Smooth muscle cell (in vitro differentiated cells): Measurements from ENCODE around the gene KRCC1. TPM values are rescaled to one million over a fixed set of nuclear protein-coding genes. Genes with fewer than 3 reads are reported as not detected.

Experiments
- DNase-seq: peaks from one replicate; lab custom pipeline; 2025; ENCODE audit not compliant: unreplicated experiment; lab: John Stamatoyannopoulos, UW
- H2AFZ ChIP-seq: fragments of 200-600 bp; sonication (generic); 2 replicates; pipeline ENCODE4 v1.6.0; 2016; ENCODE audit warnings: antibody characterized with exemption, low read depth, mild to moderate bottlenecking
- H3F3A ChIP-seq: fragments of 200-600 bp; sonication (generic); 2 replicates; pipeline ENCODE4 v1.6.0; 2017; ENCODE audit warnings: antibody characterized with exemption, low read depth
- H3K27ac ChIP-seq: fragments of 200-600 bp; sonication (generic); 2 replicates; pipeline ENCODE4 v1.5.1; 2016; ENCODE audit warnings: low read depth, mild to moderate bottlenecking
- H3K27me3 ChIP-seq: fragments of 200-600 bp; sonication (generic); 2 replicates; pipeline ENCODE4 v1.6.1; 2016; ENCODE audit warnings: low read depth, mild to moderate bottlenecking
- H3K36me3 ChIP-seq: fragments of 200-600 bp; sonication (generic); 2 replicates; pipeline ENCODE4 v1.5.1; 2016; ENCODE audit warnings: low read depth
- H3K4me1 ChIP-seq: fragments of 200-600 bp; sonication (generic); 2 replicates; pipeline ENCODE4 v1.5.1; 2016; ENCODE audit warnings: low read depth
- H3K4me2 ChIP-seq: fragments of 200-600 bp; sonication (generic); 2 replicates; pipeline ENCODE4 v1.6.0; 2016; ENCODE audit warnings: mild to moderate bottlenecking
- H3K4me3 ChIP-seq: fragments of 200-600 bp; sonication (generic); 2 replicates; pipeline ENCODE4 v1.5.1; 2016; ENCODE audit warnings: mild to moderate bottlenecking
- H3K79me2 ChIP-seq: fragments of 200-600 bp; sonication (generic); 2 replicates; pipeline ENCODE4 v1.6.0; 2016; ENCODE audit warnings: low read depth, mild to moderate bottlenecking
- H3K9ac ChIP-seq: fragments of 200-600 bp; sonication (generic); 2 replicates; pipeline ENCODE4 v1.6.0; 2016; ENCODE audit warnings: low read depth
- H3K9me3 ChIP-seq: fragments of 200-600 bp; sonication (generic); replicated peaks from 2 replicates; pipeline ENCODE4 v1.5.1; 2016; ENCODE audit warnings: low read depth
- H4K20me1 ChIP-seq: fragments of 200-600 bp; sonication (generic); 2 replicates; pipeline ENCODE4 v1.6.0; 2016; ENCODE audit warnings: low read depth
- CTCF ChIP-seq: fragments of 200-600 bp; sonication (generic); IDR thresholded peaks from 2 replicates; pipeline ENCODE4 v1.5.1; 2017; ENCODE audit warnings: borderline replicate concordance, mild to moderate bottlenecking, antibody characterized with exemption; ENCODE audit not compliant: insufficient read depth, poor library complexity, severe bottlenecking
- WGBS: methylation state at CpG from one replicate; pipeline ENCODE4 v1.1.7; 2016; ENCODE audit warnings: low lambda C conversion rate; 5-methylcytosine and 5-hydroxymethylcytosine counted together
- polyA plus RNA-seq: library from polyadenylated mRNA; unstranded; fragments of >200 nt; fragmentation: Nextera tagmentation; extraction: Ambion mirVana; gene quantifications from 2 replicates; pipeline ENCODE4 v1.2.1, GENCODE V29; 2016
- total RNA-seq: library from RNA; depleted of rRNA; stranded (reverse); fragments of >200 nt; gene quantifications from 2 replicates; pipeline ENCODE4 v1.2.3, GENCODE V29; 2014

KRCC1 gene
- total and polyA plus RNA-seq, 2 experiments from 2014 or later: 19.7 to 45.9 TPM

DNA sequence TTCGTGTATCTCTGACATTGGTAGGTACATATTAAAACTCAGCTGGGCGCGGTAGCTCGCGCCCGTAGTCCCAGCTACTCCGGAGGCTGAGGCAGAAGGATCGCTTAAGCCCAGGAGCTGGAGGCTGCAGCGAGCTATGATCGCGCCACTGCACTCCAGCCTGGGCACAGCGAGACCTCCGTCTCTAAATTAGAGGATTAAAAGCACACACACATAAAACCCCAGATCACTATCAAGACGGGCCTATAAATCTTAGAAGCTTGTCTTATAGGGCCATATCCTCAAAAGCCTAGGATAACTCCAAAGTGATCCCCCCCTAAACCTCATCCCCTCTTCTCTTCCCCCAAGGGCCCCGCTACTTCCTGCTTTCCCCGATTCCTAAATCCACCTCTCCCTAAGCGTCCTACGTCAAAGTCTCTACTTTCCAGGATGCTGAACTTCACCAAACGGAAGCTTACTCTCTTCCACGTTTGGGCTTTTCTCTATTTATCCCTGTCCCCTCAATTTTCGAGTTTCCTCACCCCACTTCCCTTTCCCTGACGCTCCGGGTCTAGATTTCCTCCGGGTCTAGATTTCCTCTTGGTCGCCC lies 707 bp downstream of the KRCC1 start:
- TF ChIP-seq CTCF: no peak
- Histone ChIP-seq H3K9me3 (no peaks in the 10 kb centered on the region), H3K79me2 (peaks cover 50% of the 10 kb centered on the region), H3K27ac (peak overlapping the region; percentile 94), H3F3A (no peaks in the 10 kb centered on the region), H4K20me1 (peaks cover 19% of the 10 kb centered on the region), H3K36me3 (no peaks in the 10 kb centered on the region), H3K4me3 (peak overlapping the region; percentile 98), H3K4me2 (peak overlapping the region; percentile 95), H2AFZ (peak overlapping the region; percentile 84), H3K27me3 (no peaks in the 10 kb centered on the region), H3K4me1 (peaks cover 12% of the 10 kb centered on the region), H3K9ac (peak overlapping the region; percentile 96)
- WGBS: 16% methylated on average over 25 of the region's 25 CpGs
- DNase-seq: no peak

- H3K79me2 ChIP-seq: peaks cover 58% of the 10 kb centered on the region
- H4K20me1 ChIP-seq: peaks cover 22% of the 10 kb centered on the region
- peaks cover 12% of the 10 kb centered on the region for H3K4me1 ChIP-seq
- H3K27me3 ChIP-seq: no peaks in the 10 kb centered on the region
- H2AFZ ChIP-seq: no peak overlapping the region
- no peaks in the 10 kb centered on the region for H3F3A ChIP-seq
- H3K36me3 ChIP-seq: no peaks in the 10 kb centered on the region
- peak overlapping the region; percentile 94 for H3K27ac ChIP-seq
- no peaks in the 10 kb centered on the region for H3K9me3 ChIP-seq
- WGBS: 41% methylated on average over 10 of the region's 10 CpGs
- no peak for TF ChIP-seq CTCF
- H3K4me2 ChIP-seq: peak overlapping the region; percentile 95
- H3K9ac ChIP-seq: peak overlapping the region; percentile 96
- peak overlapping the region; percentile 98 for H3K4me3 ChIP-seq
- DNase-seq: no peak
Measured at GRCh38 chr2:88053934-88054781, 1.4 kb downstream of the KRCC1 start.

GRCh38 chr2:88053296-88053695 lies 2.3 kb downstream of the KRCC1 start:
- peak overlapping the region; percentile 95 for H3K4me2 ChIP-seq
- 7% methylated on average over 1 of the region's 1 CpG for WGBS

More at GRCh38 chr2:88053296-88053695, 2.3 kb downstream of the KRCC1 start:
- Histone ChIP-seq H3K4me3 (peak overlapping the region; percentile 98), H3K36me3 (no peaks in the 10 kb centered on the region), H3K9ac (no peak overlapping the region), H2AFZ (no peak overlapping the region), H4K20me1 (peaks cover 24% of the 10 kb centered on the region), H3K79me2 (peaks cover 66% of the 10 kb centered on the region), H3F3A (no peaks in the 10 kb centered on the region), H3K27ac (peak overlapping the region; percentile 94), H3K9me3 (no peaks in the 10 kb centered on the region), H3K27me3 (no peaks in the 10 kb centered on the region), H3K4me1 (peaks cover 12% of the 10 kb centered on the region)
- DNase-seq: no peak
- no peak for TF ChIP-seq CTCF
